Skeletal muscle tissue (tissue), 4 donors: ENCODE measurements around the gene CATSPERB. TPM values are rescaled to one million over a fixed set of nuclear protein-coding genes. Genes with fewer than 3 reads are reported as not detected.

Experiments
- H3K27ac ChIP-seq: one replicate; pipeline ENCODE4 v1.7.0; 2013; ENCODE audit warnings: mild to moderate bottlenecking, low read depth, low read length, inconsistent platforms
- H3K27me3 ChIP-seq, 3 donors: one replicate each; pipeline ENCODE4 v1.7.0; 2013; ENCODE audit warnings: low read length in 3 of 3; ENCODE audit not compliant: control insufficient read depth in 3 of 3, insufficient read depth in 3 of 3
- H3K36me3 ChIP-seq, 3 donors: one replicate each; pipeline ENCODE4 v1.7.0; 2013; ENCODE audit warnings: low read length in 3 of 3; ENCODE audit not compliant: control insufficient read depth in 3 of 3, insufficient read depth in 3 of 3
- H3K4me1 ChIP-seq, 3 donors: one replicate each; pipeline ENCODE4 v1.7.0; 2013; ENCODE audit warnings: low read length in 3 of 3, mild to moderate bottlenecking in 3 of 3; ENCODE audit not compliant: control insufficient read depth in 3 of 3, insufficient read depth in 3 of 3
- H3K4me3 ChIP-seq, 3 donors: one replicate each; pipeline ENCODE4 v1.7.0; 2013; ENCODE audit warnings: low read length in 3 of 3
- H3K9ac ChIP-seq, 3 donors: one replicate each; pipeline ENCODE4 v1.7.0; 2013; ENCODE audit warnings: low read length in 3 of 3, mild to moderate bottlenecking in 3 of 3, moderate library complexity in 2 of 3, low read depth in 1 of 3
- H3K9me3 ChIP-seq, 3 donors: one replicate each; pipeline ENCODE4 v1.7.0; 2013; ENCODE audit warnings: low read length in 3 of 3; ENCODE audit not compliant: control insufficient read depth in 3 of 3
- total RNA-seq: library from RNA; depleted of rRNA; stranded (reverse); fragments of >200 nt; gene quantifications from one replicate; pipeline ENCODE4 v1.2.3, GENCODE V29; 2014
- donor health status: Osteomylitis.

CATSPERB gene
- total RNA-seq, 1 donor from 2014 or later = 2.1 TPM

DNA sequence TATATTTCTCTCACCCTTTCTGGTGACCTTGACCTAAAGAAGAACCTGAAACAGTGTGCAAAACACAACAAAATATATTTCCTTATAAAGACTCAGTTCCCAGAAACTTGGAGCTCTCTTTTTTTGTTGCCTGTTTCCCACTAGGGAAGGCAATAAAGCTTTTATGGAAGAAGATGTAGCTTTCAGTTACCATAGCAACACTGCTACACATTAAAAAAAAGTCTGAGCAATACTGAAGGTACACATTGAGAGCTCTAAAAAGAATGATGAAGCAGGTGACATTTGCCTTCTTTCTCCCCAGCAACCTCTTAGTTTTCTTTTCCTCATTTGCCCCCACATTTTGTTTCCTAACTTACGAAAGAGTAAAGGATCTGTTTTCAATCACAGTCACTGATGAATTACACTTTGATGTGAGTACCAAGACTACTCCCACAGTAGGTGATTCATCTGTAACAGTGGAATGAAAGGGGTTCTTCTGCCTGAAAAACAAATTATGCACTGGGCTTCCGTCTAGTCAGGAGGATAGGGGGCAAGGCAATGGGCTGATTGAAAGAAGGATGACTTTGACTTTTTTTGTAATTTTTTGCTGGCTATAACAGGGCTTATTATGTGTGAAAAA lies 1.1 kb upstream of the CATSPERB start:
- Histone ChIP-seq H3K27ac (no peak overlapping the region), H3K36me3 (no peaks in the 10 kb centered on the region), H3K9me3 (no peaks in the 10 kb centered on the region), H3K9ac (no peak overlapping the region), H3K4me1 (no peaks in the 10 kb centered on the region), H3K27me3 (no peaks in the 10 kb centered on the region), H3K4me3 (no peak overlapping the region)

DNA sequence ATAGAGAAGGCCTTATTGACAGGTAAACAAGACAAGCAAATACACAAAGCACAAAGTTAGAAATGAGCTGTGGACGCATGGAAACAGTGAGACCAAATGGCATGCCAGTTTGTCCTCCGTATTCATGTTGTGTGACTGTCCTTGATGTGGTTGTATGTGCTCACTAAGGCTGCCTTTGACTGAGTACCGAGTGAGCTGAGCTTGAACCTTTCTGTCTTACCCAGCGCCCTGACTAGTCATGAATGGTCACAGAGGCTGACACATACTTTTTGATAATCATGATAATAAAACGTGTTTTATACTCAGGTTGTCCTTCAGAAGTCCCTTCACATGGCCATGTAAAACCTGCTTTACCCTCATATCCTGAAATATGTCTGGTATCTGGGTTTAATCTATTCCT lies 553 bp upstream of the CATSPERB start:
- Histone ChIP-seq H3K27ac (no peak overlapping the region), H3K27me3 (no peaks in the 10 kb centered on the region), H3K9me3 (no peaks in the 10 kb centered on the region), H3K9ac (no peak overlapping the region), H3K36me3 (no peaks in the 10 kb centered on the region), H3K4me1 (no peaks in the 10 kb centered on the region), H3K4me3 (no peak overlapping the region)

DNA sequence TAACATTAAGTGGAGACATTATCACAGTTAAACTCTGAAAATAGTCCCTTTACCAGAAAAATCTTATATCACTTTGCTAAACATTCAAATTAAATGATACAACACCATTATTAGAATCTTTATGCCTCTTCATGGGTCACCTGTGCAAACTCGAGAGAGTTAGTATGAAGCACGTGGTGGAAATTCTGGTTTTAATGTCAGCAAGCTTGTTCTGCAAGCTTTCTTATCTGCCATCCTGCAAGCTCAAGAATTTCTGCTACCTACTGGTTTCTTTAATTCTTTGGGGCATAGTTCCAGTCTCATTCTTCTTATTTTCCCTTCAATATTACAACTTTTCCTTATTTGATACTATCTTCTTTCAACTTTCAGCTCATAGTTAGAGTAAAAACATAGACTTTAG lies 868 bp downstream of the CATSPERB start:
- Histone ChIP-seq H3K4me1 (no peaks in the 10 kb centered on the region), H3K36me3 (no peaks in the 10 kb centered on the region), H3K9me3 (no peaks in the 10 kb centered on the region), H3K9ac (no peak overlapping the region), H3K27ac (no peak overlapping the region), H3K4me3 (no peak overlapping the region), H3K27me3 (no peaks in the 10 kb centered on the region)

DNA sequence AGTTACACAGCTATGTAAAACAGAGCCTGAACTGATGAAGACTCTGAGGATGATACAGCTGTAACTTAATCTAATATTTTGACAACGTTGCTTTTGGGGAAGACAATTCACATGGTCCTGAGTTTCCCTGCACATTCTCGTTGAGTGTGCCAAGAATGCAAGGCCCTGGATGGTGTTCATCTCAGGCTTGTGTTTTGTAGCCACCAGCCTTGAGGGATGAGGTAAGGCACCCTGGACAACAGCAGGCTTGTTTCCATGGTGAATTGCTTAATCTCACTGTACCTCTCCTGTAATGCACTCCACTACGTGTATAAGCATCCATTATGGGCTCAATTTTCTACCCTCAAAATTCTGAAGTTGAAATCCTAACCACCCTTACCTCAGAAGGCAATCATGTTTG lies 2.1 kb downstream of the CATSPERB start:
- Histone ChIP-seq H3K36me3 (no peaks in the 10 kb centered on the region), H3K9ac (no peak overlapping the region), H3K27ac (no peak overlapping the region), H3K27me3 (no peaks in the 10 kb centered on the region), H3K4me1 (no peaks in the 10 kb centered on the region), H3K9me3 (no peaks in the 10 kb centered on the region), H3K4me3 (no peak overlapping the region)

DNA sequence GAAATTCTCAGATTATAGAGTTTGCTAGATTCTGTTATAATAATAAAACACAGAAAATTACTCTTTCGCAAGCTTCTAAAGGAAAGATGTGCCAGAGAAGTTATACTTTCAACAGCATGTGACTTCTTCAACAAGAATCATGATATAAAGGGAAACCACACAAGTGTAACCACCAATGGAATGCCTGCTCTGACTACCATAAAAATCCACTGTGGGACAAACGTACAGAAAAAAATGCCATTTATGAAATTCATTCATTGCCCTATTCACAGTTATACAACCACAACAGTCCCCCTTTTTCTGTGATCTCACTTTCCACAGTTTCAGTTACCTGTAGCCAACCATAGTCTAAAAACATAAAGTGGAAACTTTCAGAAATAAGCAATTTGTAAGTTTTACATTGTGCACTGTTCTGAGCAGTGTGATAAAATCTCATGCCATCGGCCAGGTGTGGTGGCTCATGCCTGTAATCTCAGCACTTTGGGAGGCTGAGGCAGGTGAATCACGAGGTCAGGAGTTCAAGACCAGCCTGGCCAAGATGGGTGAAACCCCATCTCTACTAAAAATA lies 3.2 kb downstream of the CATSPERB start:
- Histone ChIP-seq H3K27ac (no peak overlapping the region), H3K9me3 (no peaks in the 10 kb centered on the region), H3K27me3 (no peaks in the 10 kb centered on the region), H3K4me3 (no peak overlapping the region), H3K9ac (no peak overlapping the region), H3K36me3 (no peaks in the 10 kb centered on the region), H3K4me1 (no peaks in the 10 kb centered on the region)

DNA sequence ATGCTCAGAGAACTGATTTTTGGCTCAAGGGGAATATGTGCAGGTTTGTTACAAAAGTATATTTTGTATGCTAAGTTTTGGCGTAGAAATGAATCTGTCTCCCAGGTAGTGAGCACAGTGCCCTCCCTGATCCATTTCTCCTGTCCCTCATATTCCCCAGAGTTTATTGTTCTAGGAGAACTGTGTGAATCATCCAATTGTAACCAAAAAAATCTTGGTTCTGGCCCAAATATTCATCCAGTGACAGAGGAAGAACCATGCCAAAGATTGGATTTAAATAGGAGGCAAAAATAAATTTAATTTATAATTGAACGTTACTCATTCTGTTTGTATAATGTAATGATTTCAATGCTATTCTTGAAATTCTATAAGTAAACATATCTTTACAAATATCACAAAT lies 4.8 kb downstream of the CATSPERB start:
- Histone ChIP-seq H3K36me3 (no peaks in the 10 kb centered on the region), H3K9me3 (no peaks in the 10 kb centered on the region), H3K4me3 (no peak overlapping the region), H3K9ac (no peak overlapping the region), H3K27ac (no peak overlapping the region), H3K4me1 (no peaks in the 10 kb centered on the region), H3K27me3 (no peaks in the 10 kb centered on the region)

DNA sequence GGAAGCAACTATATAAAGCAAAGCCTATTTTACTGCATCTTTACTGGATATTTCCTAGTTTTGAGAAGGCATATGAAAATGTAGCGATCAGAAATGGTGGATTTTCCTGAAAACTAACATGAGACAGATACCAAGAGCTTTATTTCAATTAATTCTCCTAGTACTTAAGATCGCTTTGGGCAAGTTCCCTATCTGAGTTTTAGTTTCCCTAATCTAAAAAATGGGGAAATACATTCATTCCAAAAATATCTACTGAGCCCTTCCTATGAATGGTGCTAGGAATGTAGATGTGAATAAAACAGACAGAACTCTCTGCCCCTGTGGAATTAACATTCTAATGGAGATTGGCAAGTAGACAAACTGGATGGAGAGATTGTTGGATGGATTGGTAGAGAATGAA lies 8.4 kb downstream of the CATSPERB start:
- no peaks in the 10 kb centered on the region for H3K9me3 ChIP-seq
- no peak overlapping the region for H3K4me3 ChIP-seq
- H3K27ac ChIP-seq = no peak overlapping the region
- no peaks in the 10 kb centered on the region for H3K27me3 ChIP-seq
- H3K4me1 ChIP-seq = no peaks in the 10 kb centered on the region
- no peaks in the 10 kb centered on the region for H3K36me3 ChIP-seq
- H3K9ac ChIP-seq = no peak overlapping the region

DNA sequence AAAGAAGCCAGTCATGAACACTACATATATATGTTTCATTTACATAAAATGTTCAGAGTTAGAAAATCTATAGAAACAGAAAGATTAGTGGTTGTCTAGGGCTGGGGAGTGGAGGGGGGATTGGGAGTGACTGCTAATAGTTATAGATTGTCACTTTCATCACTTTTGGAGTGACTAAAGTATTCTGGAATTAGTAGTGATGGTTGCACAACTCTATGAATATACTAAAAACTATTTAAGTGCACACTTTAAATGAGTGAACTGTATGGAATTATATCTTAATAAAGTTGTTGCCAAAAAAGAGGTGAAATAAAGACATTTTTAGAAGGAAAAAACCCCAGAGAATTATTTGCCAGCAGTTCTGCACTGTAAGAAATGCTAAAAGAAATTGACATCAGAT lies 9.5 kb downstream of the CATSPERB start:
- Histone ChIP-seq H3K9ac (no peak overlapping the region), H3K4me3 (no peak overlapping the region), H3K27me3 (no peaks in the 10 kb centered on the region), H3K4me1 (no peaks in the 10 kb centered on the region), H3K36me3 (no peaks in the 10 kb centered on the region), H3K27ac (no peak overlapping the region), H3K9me3 (no peaks in the 10 kb centered on the region)

DNA sequence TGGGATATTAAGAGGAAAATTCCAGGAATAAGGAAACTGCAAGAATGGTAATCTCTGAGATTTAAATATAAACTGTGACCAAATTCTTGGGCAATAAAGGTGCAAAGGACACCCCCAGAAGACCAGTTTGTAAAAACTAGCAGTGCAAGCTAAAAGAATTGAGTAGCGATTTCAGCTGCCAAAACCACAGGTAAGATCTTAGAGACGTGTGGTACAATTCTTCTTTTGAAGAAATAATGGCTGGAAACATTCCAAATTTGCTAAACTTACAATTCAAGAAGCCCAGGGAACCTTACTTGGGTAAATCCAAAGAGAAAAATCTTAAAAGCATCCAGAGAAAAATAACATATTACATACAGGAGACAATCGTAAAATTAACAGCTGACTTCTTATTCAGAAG lies 12.0 kb downstream of the CATSPERB start:
- no peaks in the 10 kb centered on the region for H3K4me1 ChIP-seq
- no peak overlapping the region for H3K9ac ChIP-seq
- H3K27me3 ChIP-seq = no peaks in the 10 kb centered on the region
- H3K9me3 ChIP-seq = no peaks in the 10 kb centered on the region
- H3K36me3 ChIP-seq = no peaks in the 10 kb centered on the region
- no peak overlapping the region for H3K4me3 ChIP-seq
- H3K27ac ChIP-seq = no peak overlapping the region

DNA sequence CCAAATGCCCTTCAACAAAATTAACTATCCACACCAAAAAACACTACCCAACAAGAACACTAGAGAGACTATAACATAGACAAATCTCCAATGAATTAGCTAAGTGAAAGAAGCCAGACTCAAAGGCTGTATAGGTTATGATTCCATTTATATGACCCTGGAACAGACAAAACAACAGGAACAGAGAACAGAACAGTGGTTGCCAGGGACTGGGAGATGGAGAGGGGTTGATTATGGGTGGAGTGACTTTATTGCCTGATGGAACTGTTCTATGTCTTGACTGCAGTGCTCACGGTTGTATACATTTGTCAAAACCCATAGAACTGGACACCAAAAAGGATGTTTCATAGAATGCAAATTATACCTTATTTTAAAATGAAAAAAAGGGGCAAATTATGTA lies 14.9 kb downstream of the CATSPERB start:
- no peaks in the 10 kb centered on the region for H3K36me3 ChIP-seq
- no peak overlapping the region for H3K4me3 ChIP-seq
- no peaks in the 10 kb centered on the region for H3K9me3 ChIP-seq
- H3K4me1 ChIP-seq = no peaks in the 10 kb centered on the region
- H3K9ac ChIP-seq = no peak overlapping the region
- H3K27me3 ChIP-seq = no peaks in the 10 kb centered on the region
- no peak overlapping the region for H3K27ac ChIP-seq
